ENCODE measurements around the gene PSMD13.

The PSMD13 gene

GRCh38 chr11:197741-198235, 39.0 kb upstream of the PSMD13 start:
- no peak for DNase-seq (ENCODE audit: low read depth)
- TF ChIP-seq CTCF (conservative IDR thresholded peaks at IDR 0.05; ENCODE audit: low read depth, low read length), result no peak
- no peak overlapping the region for H3K4me3 ChIP-seq (ENCODE audit: low read depth, low read length)

GRCh38 chr11:198236-198806, 38.5 kb upstream of the PSMD13 start:
- no peak for TF ChIP-seq CTCF (conservative IDR thresholded peaks at IDR 0.05; ENCODE audit: low read depth, low read length)
- no peak for DNase-seq (ENCODE audit: low read depth)
- H3K4me3 ChIP-seq (ENCODE audit: low read depth, low read length), result no peak overlapping the region

GRCh38 chr11:199004-199581, 37.7 kb upstream of the PSMD13 start:
- no peak overlapping the region for H3K4me3 ChIP-seq (ENCODE audit: low read depth, low read length)
- no peak for TF ChIP-seq CTCF (conservative IDR thresholded peaks at IDR 0.05; ENCODE audit: low read depth, low read length)
- no peak for DNase-seq (ENCODE audit: low read depth)

GRCh38 chr11:199782-200181, 37.0 kb upstream of the PSMD13 start:
- peak; percentile 3 for TF ChIP-seq CTCF (conservative IDR thresholded peaks at IDR 0.05; ENCODE audit: low read depth, low read length)
- DNase-seq (ENCODE audit: low read depth), result no peak
- no peak overlapping the region for H3K4me3 ChIP-seq (ENCODE audit: low read depth, low read length)

- no peak for TF ChIP-seq CTCF (conservative IDR thresholded peaks at IDR 0.05; ENCODE audit: low read depth, low read length)
These were observed 36.4 kb upstream of the PSMD13 start for GRCh38 chr11:200224-201003.

GRCh38 chr11:201966-202365, 34.8 kb upstream of the PSMD13 start:
- TF ChIP-seq CTCF (conservative IDR thresholded peaks at IDR 0.05; ENCODE audit: low read depth, low read length), result no peak
- DNase-seq (ENCODE audit: low read depth), result no peak
- H3K4me3 ChIP-seq (ENCODE audit: low read depth, low read length), result no peak overlapping the region

More at GRCh38 chr11:200224-201003, 36.4 kb upstream of the PSMD13 start:
- no peak overlapping the region for H3K4me3 ChIP-seq (ENCODE audit: low read depth, low read length)
- DNase-seq (ENCODE audit: low read depth), result no peak
